Lung (tissue), 12 donors: ENCODE data around the gene AP1G2. TPM values are rescaled to one million over a fixed set of nuclear protein-coding genes. Genes with fewer than 3 reads are reported as not detected.

Experiments used
- ATAC-seq: fragments of 200-7000 bp; cut with Tn5 transposase; one replicate; pipeline ENCODE4 v1.9.1; 2020; ENCODE audit warnings: moderate number of reproducible peaks; ENCODE audit not compliant: insufficient read depth, low FRiP score
- DNase-seq, 3 donors: peaks; one replicate each; pipeline ENCODE4 v3.0.0-alpha.2; 2013 to 2017
- H3K27ac ChIP-seq, 2 donors: one replicate each; pipeline ENCODE4 v1.5.1; 2013; ENCODE audit warnings: mild to moderate bottlenecking in 2 of 2, moderate library complexity in 2 of 2, control low read depth in 1 of 2, inconsistent platforms in 1 of 2, low read depth in 1 of 2, low read length in 1 of 2
- H3K27me3 ChIP-seq, 3 donors: one replicate each; pipeline ENCODE4 v1.5.1; 2013; ENCODE audit warnings: low read length in 2 of 3; ENCODE audit not compliant: control insufficient read depth in 3 of 3, insufficient read depth in 3 of 3
- H3K36me3 ChIP-seq, 4 donors: one replicate each; pipeline ENCODE4 v1.5.1; 2013; ENCODE audit warnings: low read length in 4 of 4, mild to moderate bottlenecking in 1 of 4, moderate library complexity in 1 of 4; ENCODE audit not compliant: control insufficient read depth in 4 of 4, insufficient read depth in 4 of 4
- H3K4me1 ChIP-seq, 5 donors: one replicate each; pipeline ENCODE4 v1.5.1; 2013; ENCODE audit warnings: low read length in 5 of 5, mild to moderate bottlenecking in 2 of 5, moderate library complexity in 1 of 5; ENCODE audit not compliant: control insufficient read depth in 5 of 5, insufficient read depth in 5 of 5
- H3K4me3 ChIP-seq: one replicate; pipeline ENCODE4 v1.5.1; 2013; ENCODE audit warnings: mild to moderate bottlenecking, control low read depth, moderate library complexity
- H3K9ac ChIP-seq, 2 donors: one replicate each; pipeline ENCODE4 v1.5.1; 2013; ENCODE audit warnings: low read length in 2 of 2, control low read depth in 1 of 2; ENCODE audit not compliant: insufficient read depth in 1 of 2
- H3K9me3 ChIP-seq, 4 donors: one replicate each; pipeline ENCODE4 v1.5.1; 2013; ENCODE audit warnings: low read length in 3 of 4, mild to moderate bottlenecking in 1 of 4, moderate library complexity in 1 of 4; ENCODE audit not compliant: control insufficient read depth in 4 of 4, insufficient read depth in 3 of 4
- WGBS, 2 donors: extraction: QIAGEN DNeasy Blood & Tissue Kit; methylation state at CpG; one replicate each; pipeline ENCODE4 v1.1.7; 2013; 5-methylcytosine and 5-hydroxymethylcytosine counted together
- polyA plus RNA-seq, 2 donors: library from polyadenylated mRNA; stranded (reverse); fragments of 200-250 nt; gene quantifications; one replicate each; pipeline ENCODE4 v1.2.1, GENCODE V29; 2013
- total RNA-seq, 2 donors: library from RNA; depleted of rRNA in 1 of 2; stranded (reverse); fragments of >200 nt in 1 of 2; gene quantifications; one replicate each; pipeline ENCODE4 v1.2.1, GENCODE V29; 2014 to 2021
- TF ChIP-seq, protein P1 (sequence below): IDR thresholded peaks from 2 replicates; pipeline ENCODE4 v1.5.1; 2012; ENCODE audit warnings: mild to moderate bottlenecking; ENCODE audit errors: control extremely low read depth, extremely low read depth
- donor health status: control.
- donor health status: control.
- donor health status: Bipolar disorder and iron deficiency.
- donor health status: healthy.
- donor health status: DM: yes; HTN: yes; CAD: no.

The AP1G2 gene
- total and polyA plus RNA-seq, 4 donors: 48.0 to 106 (median 81.8) TPM

DNA sequence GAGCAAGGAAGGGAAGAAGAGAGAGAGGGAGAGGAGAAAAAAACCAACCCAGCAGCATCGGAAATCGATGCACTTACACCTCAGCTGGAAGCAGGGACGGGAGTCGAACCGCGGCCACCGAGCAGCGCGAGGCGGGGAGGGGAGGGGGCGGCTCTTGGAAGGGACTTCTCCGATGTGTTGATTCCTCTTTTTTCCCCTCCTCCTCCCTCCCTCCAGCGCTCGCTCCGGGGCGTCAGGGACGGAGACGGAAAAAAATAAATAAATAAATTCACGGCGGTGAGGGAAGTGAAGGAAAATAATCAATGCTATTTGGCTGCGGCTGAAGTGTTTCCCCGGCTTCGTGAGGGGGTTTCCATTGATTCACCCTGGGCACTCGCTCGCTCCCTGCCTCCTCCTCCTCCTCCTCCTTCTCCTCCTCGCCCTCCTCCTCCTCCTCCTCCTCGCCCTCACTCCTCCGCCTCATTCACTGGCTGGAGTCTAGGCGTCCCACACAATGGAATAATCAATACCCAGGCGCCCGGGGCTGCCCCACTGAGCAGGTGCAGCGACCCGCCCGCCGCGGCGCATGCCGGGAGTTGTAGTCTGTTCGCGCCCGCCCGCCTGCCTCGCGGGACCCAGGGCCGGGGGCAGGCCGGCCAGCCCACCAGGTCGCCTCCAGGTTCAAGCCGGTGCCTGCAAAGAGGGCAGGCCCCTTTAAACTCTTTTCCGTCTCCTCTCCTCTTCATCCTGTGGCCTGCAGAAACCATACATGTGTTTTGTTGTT, 16.1 kb downstream of the AP1G2 start, which contains the start of gene ZFHX2:
ZFHX2 (minus strand) TSS at position 500 of the 763 bp plus-strand sequence. CDS start 16,440 bp downstream, outside the sequence.
- Histone ChIP-seq H3K4me1 (peaks cover 0 to 18% (median 0%) of the 10 kb centered on the region in 5 donors), H3K27me3 (peaks cover 0 to 31% (median 30%) of the 10 kb centered on the region in 3 donors), H3K9me3 (no peaks in the 10 kb centered on the region), H3K9ac (peak within 1 kb of the TSS in 1 of 2 donors; percentile 46), H3K27ac (peak within 1 kb of the TSS in 1 of 2 donors; percentile 8), H3K4me3 (peak within 1 kb of the TSS; percentile 65), H3K36me3 (no peaks in the 10 kb centered on the region)
- WGBS, 2 donors: 0 to 1% methylated on average over 37 to 48 of the region's 49 CpGs
- ATAC-seq (no peak), DNase-seq (peak; percentile 44 to 66 (median 59))
- TF ChIP-seq, protein P1, sequence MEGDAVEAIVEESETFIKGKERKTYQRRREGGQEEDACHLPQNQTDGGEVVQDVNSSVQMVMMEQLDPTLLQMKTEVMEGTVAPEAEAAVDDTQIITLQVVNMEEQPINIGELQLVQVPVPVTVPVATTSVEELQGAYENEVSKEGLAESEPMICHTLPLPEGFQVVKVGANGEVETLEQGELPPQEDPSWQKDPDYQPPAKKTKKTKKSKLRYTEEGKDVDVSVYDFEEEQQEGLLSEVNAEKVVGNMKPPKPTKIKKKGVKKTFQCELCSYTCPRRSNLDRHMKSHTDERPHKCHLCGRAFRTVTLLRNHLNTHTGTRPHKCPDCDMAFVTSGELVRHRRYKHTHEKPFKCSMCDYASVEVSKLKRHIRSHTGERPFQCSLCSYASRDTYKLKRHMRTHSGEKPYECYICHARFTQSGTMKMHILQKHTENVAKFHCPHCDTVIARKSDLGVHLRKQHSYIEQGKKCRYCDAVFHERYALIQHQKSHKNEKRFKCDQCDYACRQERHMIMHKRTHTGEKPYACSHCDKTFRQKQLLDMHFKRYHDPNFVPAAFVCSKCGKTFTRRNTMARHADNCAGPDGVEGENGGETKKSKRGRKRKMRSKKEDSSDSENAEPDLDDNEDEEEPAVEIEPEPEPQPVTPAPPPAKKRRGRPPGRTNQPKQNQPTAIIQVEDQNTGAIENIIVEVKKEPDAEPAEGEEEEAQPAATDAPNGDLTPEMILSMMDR: no peak

DNA sequence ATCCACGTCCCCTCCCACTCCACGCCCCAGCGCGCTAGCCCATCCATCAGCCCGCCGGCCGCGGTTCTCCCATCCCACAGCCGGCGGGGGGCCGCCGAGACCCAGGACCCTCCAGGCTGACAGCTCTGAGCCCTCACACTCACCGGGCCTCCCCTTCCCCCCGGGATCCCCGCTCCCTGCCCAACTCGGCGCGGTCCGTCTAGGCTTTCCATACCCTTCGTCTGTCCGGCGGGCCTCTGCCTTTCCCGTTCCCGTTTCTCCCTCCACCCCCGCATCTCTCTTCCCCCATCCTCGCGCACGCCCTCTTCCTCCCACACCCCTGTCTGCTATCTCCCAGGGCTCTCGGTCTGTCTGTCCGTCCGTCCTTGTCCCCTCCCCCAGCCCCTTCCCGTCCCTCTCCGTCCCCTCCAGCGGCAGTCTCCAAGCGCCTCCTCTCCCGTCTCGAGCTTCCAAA, 16.8 kb downstream of the AP1G2 start:
- H3K4me3 ChIP-seq: peak overlapping the region; percentile 65
- ATAC-seq: peak; percentile 6
- H3K27me3 ChIP-seq: peaks cover 0 to 31% (median 30%) of the 10 kb centered on the region in 3 donors
- peak overlapping the region in 1 of 2 donors; percentile 46 for H3K9ac ChIP-seq
- 1 to 2% methylated on average over 35 to 37 of the region's 37 CpGs for WGBS, 2 donors
- DNase-seq: no peak
- H3K4me1 ChIP-seq: peaks cover 0 to 15% (median 0%) of the 10 kb centered on the region in 5 donors
- peak overlapping the region in 1 of 2 donors; percentile 8 for H3K27ac ChIP-seq
- H3K9me3 ChIP-seq: no peaks in the 10 kb centered on the region
- no peaks in the 10 kb centered on the region for H3K36me3 ChIP-seq
- TF ChIP-seq, protein P1: no peak

DNA sequence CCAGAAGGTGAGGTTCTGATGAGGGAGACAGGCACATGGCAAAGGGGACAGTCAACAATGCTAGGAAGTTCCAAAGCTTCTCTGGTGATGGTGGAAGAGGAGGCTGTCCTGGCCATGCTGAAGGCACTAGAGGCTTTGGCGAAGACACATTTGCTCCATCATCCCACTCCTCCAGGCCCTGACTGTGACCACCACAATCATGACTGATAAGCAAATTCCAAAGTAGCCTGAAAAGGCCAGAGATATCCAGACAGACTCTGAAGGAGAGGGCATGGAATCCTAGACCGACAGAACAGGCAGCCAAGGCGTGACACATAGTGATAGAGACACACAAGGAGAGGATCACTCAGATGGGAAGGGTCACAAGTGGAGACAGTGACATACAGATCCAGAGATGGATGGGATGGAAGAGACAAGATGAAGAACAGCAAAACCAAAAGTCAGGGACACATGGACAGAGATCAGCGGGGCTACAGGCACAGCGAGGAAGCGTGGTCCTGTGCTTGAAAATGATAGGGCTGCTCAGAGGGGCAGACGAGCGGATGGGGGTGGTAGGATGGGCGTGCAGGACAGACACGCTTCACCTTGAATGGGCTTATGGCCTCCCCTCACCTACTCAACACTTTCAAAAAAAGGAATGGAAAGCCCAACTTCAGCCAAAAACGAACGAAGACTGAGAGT, 17.3 kb downstream of the AP1G2 start:
- Histone ChIP-seq H3K9me3 (no peaks in the 10 kb centered on the region), H3K9ac (no peak overlapping the region), H3K36me3 (no peaks in the 10 kb centered on the region), H3K4me3 (peak overlapping the region; percentile 65), H3K27ac (no peak overlapping the region), H3K27me3 (peaks cover 0 to 31% (median 30%) of the 10 kb centered on the region in 3 donors), H3K4me1 (peaks cover 0 to 15% (median 0%) of the 10 kb centered on the region in 5 donors)
- WGBS, 2 donors: 48 to 57% methylated on average over 12 of the region's 12 CpGs
- ATAC-seq (no peak), DNase-seq (no peak)
- TF ChIP-seq, protein P1: no peak
